GM18951 (cell line): ENCODE data around the gene CCL8.

Source experiments
- POLR2A ChIP-seq: IDR thresholded peaks from 4 replicates; pipeline ENCODE4 v1.6.1; 2011; ENCODE audit warnings: mild to moderate bottlenecking; ENCODE audit not compliant: insufficient read length, insufficient read depth; ENCODE audit errors: extremely low read depth
- in situ Hi-C: fragments of 300-500 bp; cut with MboI; formaldehyde crosslinking; loops from one replicate; pipeline ENCODE4 v1.12.0; 2022; ENCODE audit warnings: low sequenced_read_pairs, mixed read lengths, inconsistent platforms; ENCODE audit not compliant: unreplicated experiment

The CCL8 gene

DNA sequence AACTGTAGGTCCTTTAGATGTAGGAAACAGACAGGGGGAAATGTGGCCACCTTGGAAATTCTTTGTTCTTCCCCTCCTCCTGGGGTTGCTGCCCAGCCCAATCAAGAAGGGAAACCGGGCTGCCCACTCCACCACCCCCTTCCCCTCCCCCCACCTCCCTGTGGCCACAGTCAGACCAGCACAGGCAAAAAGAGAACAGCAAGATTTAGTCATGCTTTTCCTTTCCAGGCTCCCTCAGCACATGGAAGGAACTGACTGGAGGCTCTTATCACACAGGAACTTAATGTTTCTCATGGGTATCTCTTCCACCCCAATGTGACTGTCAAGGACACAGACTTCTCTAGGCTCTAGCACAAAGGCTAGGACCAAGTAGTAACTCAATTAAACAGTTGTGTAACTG lies 46.8 kb downstream of the CCL8 start:
- TF ChIP-seq POLR2A, result no peak
- in situ Hi-C loops, result no loop called here

DNA sequence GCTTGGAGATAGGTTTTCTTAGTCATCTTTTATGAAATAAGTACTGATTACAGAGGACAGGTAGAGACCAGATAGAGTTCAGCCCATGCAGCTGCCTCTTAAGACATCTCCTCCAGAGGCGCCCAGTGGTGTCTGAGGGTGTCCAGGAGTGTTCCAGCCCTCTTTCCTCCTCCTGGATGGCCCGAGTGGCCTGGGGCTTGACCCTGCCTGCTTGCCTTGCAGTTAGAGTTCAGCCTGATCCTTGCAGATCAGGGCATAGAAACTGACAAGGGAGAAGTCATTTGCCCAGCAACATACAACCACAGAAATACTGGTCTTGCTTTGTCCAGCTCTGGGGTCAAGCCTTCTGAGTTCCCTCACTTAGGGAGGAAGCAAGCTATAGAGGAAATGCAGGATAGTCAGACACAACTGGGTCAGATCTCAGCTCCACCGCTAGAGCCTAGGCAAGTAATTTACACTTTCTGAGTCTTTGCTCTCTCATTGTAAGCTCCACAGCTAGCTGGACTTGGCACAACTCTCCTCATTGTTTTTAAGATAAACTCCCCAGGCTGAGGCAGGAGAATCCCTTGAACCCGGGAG lies 47.4 kb downstream of the CCL8 start:
- in situ Hi-C loops, result no loop called here

DNA sequence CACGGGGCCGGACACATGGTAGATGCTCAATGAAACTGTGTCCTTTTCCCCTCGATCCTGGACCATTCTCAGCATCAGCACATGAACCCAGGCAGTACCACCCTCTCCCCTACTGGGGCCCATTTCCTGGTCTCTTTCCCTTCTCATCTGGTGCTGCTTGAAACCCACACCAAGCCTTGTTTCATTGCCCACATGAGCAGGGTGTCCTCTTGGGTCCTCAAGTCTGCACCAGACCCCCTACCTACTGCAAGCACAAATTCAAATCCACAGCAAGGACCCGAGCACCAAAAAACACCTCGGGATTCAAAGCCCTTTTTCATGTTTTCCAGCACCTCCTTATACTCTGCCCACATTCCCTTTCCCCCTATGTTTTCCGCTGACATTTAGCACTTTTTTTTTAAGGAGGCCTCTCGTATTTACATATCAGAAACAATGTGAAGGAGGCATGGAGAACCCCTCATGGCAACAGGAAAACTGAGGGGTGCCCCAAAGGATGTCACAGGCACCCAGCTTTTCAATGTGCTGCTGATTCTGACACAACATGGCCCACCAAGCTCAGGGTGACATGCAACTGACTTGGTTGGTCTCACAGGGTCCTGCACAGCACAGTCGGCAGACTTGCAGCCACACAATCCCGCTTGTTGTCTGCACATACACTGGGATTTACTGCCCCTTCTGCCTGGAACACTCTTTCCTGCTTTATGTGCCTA lies 48.4 kb downstream of the CCL8 start:
- no peak for TF ChIP-seq POLR2A
- in situ Hi-C loops, result no loop called here

More for the DNA sequence above, 47.4 kb downstream of the CCL8 start:
- no peak for TF ChIP-seq POLR2A

DNA sequence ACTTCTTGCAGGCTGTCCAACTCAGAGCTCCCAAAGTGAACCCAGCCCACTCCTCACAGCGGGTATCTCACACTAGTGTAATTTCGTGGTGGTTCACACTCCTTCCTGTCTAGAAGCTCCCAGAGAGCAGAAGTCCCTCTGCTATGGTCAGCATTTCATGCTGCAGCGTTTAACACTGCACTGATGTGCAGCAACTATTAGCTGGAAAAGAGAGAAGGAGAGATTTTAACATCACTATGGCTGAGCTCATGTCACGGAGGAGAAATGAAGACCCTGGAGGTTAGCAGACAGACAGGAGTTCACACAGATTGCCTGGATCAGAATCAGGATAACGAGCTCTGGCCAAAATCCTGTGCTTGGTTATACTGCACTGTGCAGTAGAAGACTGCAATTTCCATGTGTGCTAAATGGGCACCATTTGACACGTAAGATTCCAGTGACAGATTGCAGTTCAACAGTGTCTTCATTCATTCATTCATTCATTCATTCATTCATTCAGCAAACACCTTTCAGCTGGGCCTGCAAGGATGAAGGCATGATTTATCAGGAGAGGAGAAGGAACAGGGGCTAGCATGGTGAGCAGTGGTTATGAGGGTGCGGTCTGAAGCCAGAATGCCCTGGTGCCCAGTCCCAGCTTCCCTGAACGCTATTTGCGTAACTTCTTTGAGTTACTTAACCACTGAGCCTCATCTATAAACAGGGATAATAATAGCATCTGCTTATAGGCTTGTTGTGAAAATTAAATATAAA lies 49.1 kb downstream of the CCL8 start:
- TF ChIP-seq POLR2A, result no peak
- in situ Hi-C loops, result no loop called here

DNA sequence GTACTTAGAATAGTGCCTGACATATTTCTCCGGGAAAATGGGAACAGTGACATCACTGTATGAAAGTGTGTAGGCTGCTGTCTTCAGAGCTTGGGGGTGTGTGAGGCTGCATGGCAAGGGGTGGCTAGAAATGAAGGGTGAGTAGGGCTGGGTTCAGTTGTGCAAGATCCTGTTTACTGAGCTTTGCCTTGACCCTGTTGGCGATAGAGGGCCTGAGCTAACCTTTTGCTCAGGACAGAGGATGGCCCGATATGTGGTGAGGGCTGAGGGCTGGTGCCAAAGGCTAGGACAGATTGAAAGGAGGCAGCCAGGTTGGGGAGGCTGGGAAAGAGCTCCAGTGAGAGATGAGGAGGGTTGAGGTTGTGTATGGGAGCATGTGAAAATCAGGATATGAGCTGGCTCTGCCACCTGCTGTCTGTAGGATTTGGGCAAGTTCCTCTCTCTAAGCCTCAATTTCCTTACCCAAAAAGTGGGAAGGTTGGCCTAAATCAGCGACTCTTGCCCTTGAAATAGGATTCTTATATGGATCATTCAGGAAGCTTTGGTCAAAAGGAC lies 49.8 kb downstream of the CCL8 start:
- in situ Hi-C loops, result no loop called here
- no peak for TF ChIP-seq POLR2A

DNA sequence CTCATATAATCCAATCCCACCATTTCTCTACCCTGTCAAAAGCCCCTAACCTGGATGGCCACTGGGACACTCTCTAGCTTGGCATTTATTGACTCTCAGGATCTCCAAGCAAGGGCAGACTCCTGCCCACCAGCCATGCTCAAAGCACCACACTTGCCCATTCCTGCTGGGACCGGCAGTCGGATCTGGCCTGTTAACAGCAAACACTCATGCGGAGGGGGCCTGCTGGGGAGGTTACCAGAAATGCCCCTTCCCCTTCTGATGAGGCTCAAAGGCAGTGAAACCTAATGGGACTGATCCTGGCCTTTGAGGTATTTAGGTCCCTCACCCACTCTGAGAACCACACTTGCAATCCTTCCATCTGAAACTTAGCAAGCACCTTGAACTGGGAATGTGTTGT lies 50.3 kb downstream of the CCL8 start:
- no peak for TF ChIP-seq POLR2A
- in situ Hi-C loops, result no loop called here

DNA sequence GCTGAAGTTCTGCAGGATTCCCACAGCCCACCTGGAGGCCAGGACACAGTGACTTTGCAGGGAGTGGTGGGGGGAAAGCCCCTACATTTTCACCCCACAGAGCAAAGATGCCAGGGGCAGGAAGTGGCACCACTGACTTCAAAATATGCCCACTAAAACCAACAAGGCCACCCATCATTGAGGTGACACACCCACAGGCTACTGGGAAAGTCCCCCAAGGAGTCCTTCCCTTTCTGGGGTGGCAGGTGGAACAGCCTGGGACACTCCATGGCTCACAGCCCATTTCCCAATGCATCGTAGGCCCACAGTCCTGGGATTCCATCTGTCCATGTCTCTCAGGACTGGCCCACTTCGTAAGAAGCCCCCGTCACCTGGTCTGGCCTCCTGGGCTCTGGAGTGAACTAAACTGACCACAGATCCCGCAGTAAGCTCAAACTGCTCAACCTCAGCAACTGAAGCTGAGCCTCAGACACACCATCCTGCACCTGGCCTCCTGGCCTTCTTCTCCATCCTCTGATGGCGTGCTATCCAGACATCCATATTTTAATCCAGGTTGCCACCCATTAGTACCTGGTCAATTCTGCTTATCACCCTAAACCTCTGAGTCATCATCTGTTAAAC lies 51.3 kb downstream of the CCL8 start:
- no peak for TF ChIP-seq POLR2A
- in situ Hi-C loops, result no loop called here

DNA sequence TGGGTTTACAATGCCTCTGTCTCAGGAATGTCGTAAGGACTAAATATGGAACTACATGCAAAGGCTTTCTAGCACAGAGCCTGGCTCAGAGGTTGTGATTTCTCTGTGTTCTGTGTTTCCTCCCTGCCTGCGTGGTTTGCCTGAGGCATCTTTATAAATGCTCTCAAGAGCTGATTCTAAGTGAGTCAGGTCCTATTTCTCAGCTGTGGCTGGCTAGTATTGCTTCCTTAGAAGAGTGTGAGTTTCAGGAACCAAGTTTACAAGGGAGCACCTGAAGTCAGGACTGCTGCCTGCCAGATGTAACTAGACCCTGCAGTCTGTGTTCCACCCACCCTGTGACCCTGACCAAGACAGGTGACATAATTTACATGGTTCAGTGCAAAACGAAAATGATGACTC lies 51.8 kb downstream of the CCL8 start:
- TF ChIP-seq POLR2A, result no peak
- in situ Hi-C loops, result no loop called here
